Activated naive CD8-positive, alpha-beta T cell (primary cell): ENCODE results near the gene CACFD1.

ENCODE experiments used
- H3K27ac Mint-ChIP-seq: one replicate; pipeline ENCODE4 v1.8.0; 2021; ENCODE audit warnings: mixed read lengths
- H3K27me3 Mint-ChIP-seq: one replicate; pipeline ENCODE4 v1.8.0; 2021; ENCODE audit warnings: mixed read lengths
- H3K36me3 Mint-ChIP-seq: one replicate; pipeline ENCODE4 v1.8.0; 2021; ENCODE audit warnings: mixed read lengths
- H3K4me1 Mint-ChIP-seq: one replicate; pipeline ENCODE4 v1.8.0; 2021; ENCODE audit warnings: low read depth, mixed read lengths
- H3K4me3 Mint-ChIP-seq: one replicate; pipeline ENCODE4 v1.8.0; 2021; ENCODE audit warnings: mild to moderate bottlenecking, mixed read lengths
- H3K9me3 Mint-ChIP-seq: one replicate; pipeline ENCODE4 v1.8.0; 2021; ENCODE audit warnings: low read depth, mixed read lengths

CACFD1 gene

GRCh38 chr9:133459476-133460404 is at the start of gene CACFD1:
Gene CACFD1, plus strand, starts transcription at chr9:133459978. Its CDS starts 89 bp downstream, at chr9:133460067.
- Mint-ChIP-seq H3K27ac (peak within 1 kb of the TSS; percentile 61), H3K4me3 (peak within 1 kb of the TSS; percentile 82), H3K4me1 (peaks cover 6% of the 10 kb centered on the region), H3K36me3 (no peaks in the 10 kb centered on the region), H3K27me3 (no peaks in the 10 kb centered on the region), H3K9me3 (no peaks in the 10 kb centered on the region)

- Mint-ChIP-seq H3K9me3 (no peaks in the 10 kb centered on the region), H3K4me1 (peaks cover 46% of the 10 kb centered on the region), H3K36me3 (peaks cover 2% of the 10 kb centered on the region), H3K27ac (peak overlapping the region; percentile 54), H3K4me3 (peak overlapping the region; percentile 89), H3K27me3 (no peaks in the 10 kb centered on the region)
These were observed 44.6 kb upstream of the CACFD1 start for GRCh38 chr9:133415170-133415569.

DNA sequence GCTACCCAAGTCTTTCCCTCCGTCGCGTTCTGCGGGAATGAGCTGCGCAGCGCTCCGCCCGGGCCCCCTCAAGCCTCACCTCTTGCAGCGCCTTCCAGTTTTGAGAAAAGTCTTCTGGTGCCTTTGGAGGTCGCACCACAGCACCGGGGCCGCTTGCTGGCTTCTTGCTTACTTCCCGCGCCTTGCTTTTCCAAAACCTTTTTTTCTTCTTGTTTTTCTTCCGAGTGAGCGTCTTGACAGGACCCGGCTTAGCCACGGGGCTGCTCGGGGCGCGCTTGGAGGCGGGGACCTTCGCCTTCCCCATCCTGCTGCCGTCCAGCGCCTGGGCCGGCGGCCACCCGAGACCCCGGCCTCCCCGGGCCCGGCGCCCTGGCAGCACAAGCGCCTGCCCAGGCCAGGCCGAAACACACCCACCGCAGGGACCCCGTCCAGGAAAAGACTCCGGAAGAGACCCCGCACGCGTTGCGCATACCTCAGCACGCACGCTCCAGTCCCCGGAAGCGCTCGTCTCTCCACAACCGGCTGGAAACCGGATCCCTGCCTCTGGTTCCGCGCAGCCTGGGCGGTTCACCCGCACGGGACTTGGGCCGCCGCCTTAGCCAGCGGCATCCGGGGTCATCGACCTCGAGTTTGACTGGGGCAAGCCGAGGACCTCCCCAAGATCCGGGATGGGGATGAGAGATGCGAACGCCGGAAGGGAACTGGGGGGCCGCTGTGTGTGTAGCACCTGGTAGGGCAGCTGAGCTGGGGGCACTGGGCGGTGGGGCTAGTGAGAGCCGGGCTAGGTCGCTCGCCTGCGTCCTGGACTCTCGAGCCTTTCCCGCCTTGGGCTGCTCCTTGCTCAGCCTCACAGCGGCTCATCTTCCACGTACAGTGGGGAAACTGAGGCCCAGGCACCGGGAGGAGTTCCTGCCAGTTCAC is 42.0 kb upstream of the CACFD1 start, which contains the start of gene REXO4:
Gene REXO4 (minus strand): TSS at position 470 of the 921 bp plus-strand sequence. CDS start 166 bp downstream, at position 304.
- peak within 1 kb of the TSS; percentile 90 for H3K27ac Mint-ChIP-seq
- H3K36me3 Mint-ChIP-seq, result peaks cover 2% of the 10 kb centered on the region
- H3K4me3 Mint-ChIP-seq, result peak within 1 kb of the TSS; percentile 89
- peaks cover 56% of the 10 kb centered on the region for H3K4me1 Mint-ChIP-seq
- H3K9me3 Mint-ChIP-seq, result no peaks in the 10 kb centered on the region
- no peaks in the 10 kb centered on the region for H3K27me3 Mint-ChIP-seq

GRCh38 chr9:133419005-133419404 is 40.8 kb upstream of the CACFD1 start:
- Mint-ChIP-seq H3K4me3 (peak overlapping the region; percentile 89), H3K9me3 (no peaks in the 10 kb centered on the region), H3K36me3 (peaks cover 2% of the 10 kb centered on the region), H3K27ac (peak overlapping the region; percentile 90), H3K27me3 (no peaks in the 10 kb centered on the region), H3K4me1 (peaks cover 48% of the 10 kb centered on the region)

GRCh38 chr9:133420392-133420827 is 39.4 kb upstream of the CACFD1 start:
- peaks cover 2% of the 10 kb centered on the region for H3K36me3 Mint-ChIP-seq
- H3K27me3 Mint-ChIP-seq, result no peaks in the 10 kb centered on the region
- H3K27ac Mint-ChIP-seq, result peak overlapping the region; percentile 61
- H3K4me1 Mint-ChIP-seq, result peaks cover 35% of the 10 kb centered on the region
- no peaks in the 10 kb centered on the region for H3K9me3 Mint-ChIP-seq
- H3K4me3 Mint-ChIP-seq, result peak overlapping the region; percentile 22

DNA sequence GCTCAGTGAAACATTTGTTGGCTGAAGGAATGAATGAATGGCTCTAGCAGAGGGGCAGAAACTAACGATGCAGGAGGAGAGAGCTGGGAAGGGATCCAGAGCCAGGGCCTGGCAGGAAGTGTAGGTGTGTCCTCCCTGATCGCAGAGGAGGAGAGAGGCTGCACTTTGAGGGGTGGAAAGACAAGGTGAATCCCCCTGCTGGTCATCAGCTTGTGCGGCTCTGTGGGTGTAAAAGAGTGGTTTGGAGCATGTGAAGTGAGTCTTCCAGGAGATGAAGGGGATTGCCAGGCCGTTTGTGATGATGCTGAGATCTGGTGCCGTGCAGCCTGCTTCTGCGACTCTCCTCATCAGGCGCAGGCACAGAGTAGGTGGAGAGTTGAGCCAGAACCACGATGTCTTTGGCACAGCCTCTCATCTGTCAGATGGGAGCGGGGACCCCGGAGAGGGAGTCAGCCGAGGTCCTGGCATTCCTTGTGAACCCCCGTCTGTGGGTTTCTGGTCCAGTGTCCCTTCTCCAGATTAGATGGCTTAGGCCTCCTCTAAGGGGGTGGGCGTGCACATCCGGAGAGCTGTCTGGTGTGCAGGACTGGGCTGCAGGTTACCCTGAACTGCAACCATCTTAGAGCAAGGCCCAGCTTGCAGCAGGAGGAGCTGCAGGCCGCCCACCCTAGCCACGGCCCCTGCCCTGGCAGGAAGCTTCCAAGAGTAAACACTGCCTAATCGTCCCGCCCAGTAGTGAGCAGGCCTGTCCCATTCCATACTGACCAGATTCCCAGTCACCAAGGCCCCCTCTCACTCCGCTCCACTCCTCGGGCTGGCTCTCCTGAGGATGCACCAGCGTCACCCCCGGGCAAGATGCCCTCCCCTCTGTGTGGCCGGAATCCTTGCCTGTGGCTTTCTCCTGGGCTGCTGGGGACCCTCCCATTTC is 37.9 kb upstream of the CACFD1 start, which contains the start of gene ADAMTS13:
Gene ADAMTS13 (plus strand): TSS at position 753 of the 928 bp plus-strand sequence. CDS start 77 bp downstream, at position 830.
- H3K4me1 Mint-ChIP-seq, result peaks cover 22% of the 10 kb centered on the region
- H3K27ac Mint-ChIP-seq, result peak within 1 kb of the TSS; percentile 42
- no peaks in the 10 kb centered on the region for H3K36me3 Mint-ChIP-seq
- H3K4me3 Mint-ChIP-seq, result no peak within 1 kb of the TSS
- peaks cover 3% of the 10 kb centered on the region for H3K27me3 Mint-ChIP-seq
- H3K9me3 Mint-ChIP-seq, result no peaks in the 10 kb centered on the region

DNA sequence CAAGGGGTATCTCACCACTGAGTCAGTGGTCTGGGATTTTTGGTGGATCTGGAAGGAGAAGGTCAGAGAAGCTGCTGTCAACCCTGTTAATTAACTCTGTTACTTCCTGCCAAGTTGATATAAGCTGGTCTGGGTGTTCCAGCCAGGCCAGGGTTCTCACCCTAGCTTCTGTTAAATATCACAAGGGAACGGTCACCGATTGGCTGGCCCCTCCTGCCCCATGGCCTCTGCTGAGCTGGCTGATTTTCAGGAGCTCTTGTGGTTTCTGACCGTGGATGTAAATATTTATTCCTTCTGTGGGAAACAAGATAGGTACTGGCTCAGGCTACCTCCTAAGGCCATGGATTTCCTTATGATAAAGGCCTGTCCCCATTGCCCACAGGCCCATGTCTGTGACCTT is 36.6 kb upstream of the CACFD1 start:
- no peaks in the 10 kb centered on the region for H3K9me3 Mint-ChIP-seq
- H3K27ac Mint-ChIP-seq, result no peak overlapping the region
- H3K4me3 Mint-ChIP-seq, result no peak overlapping the region

DNA sequence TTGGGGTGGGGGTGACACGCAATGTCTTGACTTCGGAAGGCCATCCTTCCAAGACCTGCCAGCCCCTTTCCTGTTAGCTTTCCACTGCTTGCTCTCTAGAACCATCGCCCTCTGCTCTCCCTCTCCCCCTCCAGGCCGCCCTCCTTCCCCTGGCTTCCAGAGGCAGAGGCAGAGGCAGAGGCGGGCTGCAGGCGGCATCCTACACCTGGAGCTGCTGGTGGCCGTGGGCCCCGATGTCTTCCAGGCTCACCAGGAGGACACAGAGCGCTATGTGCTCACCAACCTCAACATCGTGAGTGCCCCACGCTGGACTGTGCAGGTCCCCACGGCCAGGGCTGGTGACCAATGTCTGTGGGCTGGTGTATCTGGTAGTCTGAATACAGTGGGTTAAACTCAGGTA is 35.6 kb upstream of the CACFD1 start:
- H3K27me3 Mint-ChIP-seq, result peaks cover 13% of the 10 kb centered on the region
- no peak overlapping the region for H3K27ac Mint-ChIP-seq
- no peaks in the 10 kb centered on the region for H3K36me3 Mint-ChIP-seq
- H3K4me3 Mint-ChIP-seq, result no peak overlapping the region
- peaks cover 15% of the 10 kb centered on the region for H3K4me1 Mint-ChIP-seq
- H3K9me3 Mint-ChIP-seq, result no peaks in the 10 kb centered on the region

More for the DNA sequence above, 36.6 kb upstream of the CACFD1 start:
- peaks cover 13% of the 10 kb centered on the region for H3K27me3 Mint-ChIP-seq
- H3K4me1 Mint-ChIP-seq, result peaks cover 23% of the 10 kb centered on the region
- no peaks in the 10 kb centered on the region for H3K36me3 Mint-ChIP-seq

DNA sequence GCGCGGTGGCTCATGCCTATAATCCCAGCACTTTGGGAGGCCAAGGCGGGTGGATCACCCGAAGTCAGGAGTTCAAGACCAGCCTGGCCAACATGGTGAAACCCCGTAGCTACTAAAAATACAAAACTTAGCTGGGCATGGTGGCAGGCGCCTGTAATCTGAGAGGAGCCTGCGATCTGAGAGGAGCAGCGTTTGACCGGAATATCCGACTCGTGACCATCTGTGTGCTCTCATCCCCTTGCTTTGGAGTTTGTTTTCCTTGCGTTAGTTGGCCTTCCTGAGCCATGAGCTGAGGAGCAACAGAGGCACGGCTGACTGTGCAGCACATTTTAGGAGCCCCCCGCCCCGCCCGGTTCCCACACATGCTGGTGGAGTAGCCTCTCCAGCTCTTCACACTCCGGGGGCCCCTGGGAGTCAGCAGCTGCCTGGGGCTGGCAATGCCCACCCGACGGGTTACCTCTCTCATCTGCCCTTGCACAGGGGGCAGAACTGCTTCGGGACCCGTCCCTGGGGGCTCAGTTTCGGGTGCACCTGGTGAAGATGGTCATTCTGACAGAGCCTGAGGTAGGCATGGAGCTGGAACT is 34.6 kb upstream of the CACFD1 start:
- no peaks in the 10 kb centered on the region for H3K9me3 Mint-ChIP-seq
- H3K27ac Mint-ChIP-seq, result no peak overlapping the region
- H3K4me1 Mint-ChIP-seq, result peaks cover 13% of the 10 kb centered on the region
- H3K36me3 Mint-ChIP-seq, result no peaks in the 10 kb centered on the region
- no peak overlapping the region for H3K4me3 Mint-ChIP-seq
- peaks cover 14% of the 10 kb centered on the region for H3K27me3 Mint-ChIP-seq

- Mint-ChIP-seq H3K27ac (no peak overlapping the region), H3K4me1 (peaks cover 11% of the 10 kb centered on the region), H3K27me3 (peaks cover 15% of the 10 kb centered on the region), H3K4me3 (no peak overlapping the region), H3K36me3 (no peaks in the 10 kb centered on the region), H3K9me3 (no peaks in the 10 kb centered on the region)
These were observed 33.8 kb upstream of the CACFD1 start for GRCh38 chr9:133426011-133426410.

DNA sequence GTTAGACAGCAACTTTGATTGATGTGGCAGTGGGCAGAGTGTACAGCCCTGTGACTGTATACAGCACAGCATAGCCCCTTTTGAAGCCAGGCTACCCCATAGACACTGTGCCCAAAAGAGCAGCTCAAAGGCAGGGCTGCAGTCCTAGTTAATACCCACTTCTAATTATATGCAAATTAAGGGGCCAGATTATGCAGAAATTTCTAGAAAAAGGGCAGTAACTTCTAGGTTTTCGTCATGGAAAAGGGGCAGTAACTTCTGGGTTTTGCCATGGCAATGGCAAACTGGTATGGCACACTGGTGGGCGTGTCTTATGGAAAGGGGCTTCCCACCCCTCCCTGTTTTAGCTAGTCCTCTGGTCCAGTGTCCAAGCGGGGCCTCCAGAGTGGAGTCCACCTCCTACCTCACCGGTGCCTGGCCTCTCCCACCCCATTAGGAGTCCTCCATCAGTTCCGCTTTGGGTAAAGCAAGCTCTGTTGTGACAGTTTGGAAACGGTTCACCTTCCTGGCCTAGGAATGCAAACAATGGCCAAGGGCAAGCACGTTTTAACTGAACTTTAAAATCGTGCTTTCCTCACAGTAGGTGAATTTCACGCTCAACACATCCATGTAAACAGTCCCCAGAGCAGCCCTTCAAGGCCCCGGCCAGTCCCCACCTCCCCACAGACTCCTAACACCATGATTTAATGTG is 32.0 kb upstream of the CACFD1 start:
- Mint-ChIP-seq H3K4me1 (peaks cover 5% of the 10 kb centered on the region), H3K36me3 (no peaks in the 10 kb centered on the region), H3K27ac (no peak overlapping the region), H3K9me3 (no peaks in the 10 kb centered on the region), H3K27me3 (peaks cover 15% of the 10 kb centered on the region), H3K4me3 (peak overlapping the region; percentile 60)

DNA sequence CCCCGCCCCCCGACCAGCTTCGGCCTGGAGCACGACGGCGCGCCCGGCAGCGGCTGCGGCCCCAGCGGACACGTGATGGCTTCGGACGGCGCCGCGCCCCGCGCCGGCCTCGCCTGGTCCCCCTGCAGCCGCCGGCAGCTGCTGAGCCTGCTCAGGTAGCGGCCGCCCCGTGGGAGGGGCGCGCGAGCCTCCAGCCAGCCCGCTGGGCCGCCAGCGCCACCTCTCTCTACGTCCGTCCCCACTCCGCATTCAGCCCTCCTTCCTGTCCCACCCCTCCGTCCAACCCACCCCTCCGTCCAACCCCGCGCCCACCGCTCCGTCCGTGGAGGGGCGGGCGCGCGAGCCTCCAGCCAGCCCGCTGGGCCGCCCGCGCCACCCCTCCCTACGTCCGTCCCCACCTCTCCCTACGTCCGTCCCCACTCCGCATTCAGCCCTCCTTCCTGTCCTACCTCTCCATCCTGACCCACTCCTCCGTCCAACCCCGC is 31.1 kb upstream of the CACFD1 start:
- Mint-ChIP-seq H3K9me3 (no peaks in the 10 kb centered on the region), H3K27me3 (peaks cover 15% of the 10 kb centered on the region), H3K27ac (no peak overlapping the region), H3K4me1 (peaks cover 5% of the 10 kb centered on the region), H3K36me3 (no peaks in the 10 kb centered on the region), H3K4me3 (no peak overlapping the region)

DNA sequence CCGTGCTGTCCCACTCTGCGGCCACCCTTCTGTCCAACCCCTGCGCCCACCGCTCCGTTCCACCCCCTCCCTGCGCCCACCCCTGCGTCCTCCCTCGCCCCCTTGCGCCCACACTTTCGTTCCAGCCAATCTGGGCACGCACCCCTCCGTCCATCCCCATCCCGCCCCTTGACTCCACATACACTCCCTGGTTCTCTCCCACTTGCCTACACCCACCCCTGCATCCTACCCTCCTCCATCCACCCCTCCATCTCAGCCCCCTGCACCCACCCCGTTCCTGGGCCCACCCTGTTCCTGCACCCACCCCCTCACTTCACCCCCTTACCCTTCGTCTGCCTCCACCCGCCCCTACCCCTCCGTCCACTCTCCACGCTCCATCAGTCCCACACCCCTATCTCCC is 30.6 kb upstream of the CACFD1 start:
- no peak overlapping the region for H3K27ac Mint-ChIP-seq
- no peaks in the 10 kb centered on the region for H3K36me3 Mint-ChIP-seq
- H3K9me3 Mint-ChIP-seq, result no peaks in the 10 kb centered on the region
- H3K27me3 Mint-ChIP-seq, result peaks cover 15% of the 10 kb centered on the region
- H3K4me1 Mint-ChIP-seq, result peaks cover 5% of the 10 kb centered on the region
- H3K4me3 Mint-ChIP-seq, result no peak overlapping the region
